Spleen (tissue), 7 donors: ENCODE measurements around the gene PHTF1.

ENCODE experiments used
- CTCF ChIP-seq, 11 experiments: fragments of 200-600 bp in 7 of 11; fragments of 450-650 bp in 4 of 11; sonication (generic) in 4 of 11; IDR thresholded peaks in 8 of 11; conservative IDR thresholded peaks in 3 of 11; 1 replicate in 7 of 11; 2 replicates in 4 of 11; pipeline versions ENCODE4 v1.4.0 to v1.8.0; 2016 to 2021; ENCODE audit warnings: antibody characterized with exemption in 11 of 11, inconsistent platforms in 4 of 11, mild to moderate bottlenecking in 1 of 11
- POLR2A ChIP-seq, 3 donors: fragments of 450-650 bp; IDR thresholded peaks; one replicate each; pipeline ENCODE4 v1.5.1; 2017; ENCODE audit warnings: antibody characterized with exemption in 3 of 3, mild to moderate bottlenecking in 1 of 3
- POLR2AphosphoS5 ChIP-seq, 3 donors: sonication (generic); formaldehyde crosslinking; IDR thresholded peaks; one replicate each; pipeline ENCODE4 v1.5.1; 2017; ENCODE audit warnings: antibody characterized with exemption in 3 of 3
- donor health status: DM: no; HTN: no; CAD: no; lungs with moderate emphysema.
- donor health status: DM: no; HTN: no; CAD: no.
- donor health status: DM: no; HTN: no; CAD: no.

- no peak for TF ChIP-seq CTCF (IDR thresholded peaks at IDR 0.05 in 8 of 11, conservative IDR thresholded peaks at IDR 0.05 in 3 of 11)
- TF ChIP-seq POLR2A (IDR thresholded peaks at IDR 0.05): no peak
- no peak for TF ChIP-seq POLR2AphosphoS5 (IDR thresholded peaks at IDR 0.05)
These were observed 38.2 kb upstream of the PHTF1 start for GRCh38 chr1:113797472-113797871.
